PC-3 (cell line): ENCODE results near the gene PDSS1.

Source experiments
- EZH2 ChIP-seq: fragments of 300-600 bp; sonication (generic); IDR thresholded peaks from one replicate; pipeline ENCODE4 v1.6.1; 2017; ENCODE audit warnings: antibody characterized with exemption, mild to moderate bottlenecking, low read length; ENCODE audit not compliant: unreplicated experiment
- EZH2phosphoT487 ChIP-seq: fragments of 300-600 bp; sonication (generic); IDR thresholded peaks from 2 replicates; pipeline ENCODE4 v1.6.1; 2018; ENCODE audit warnings: mild to moderate bottlenecking, antibody characterized with exemption, low read length, borderline replicate concordance
- TF ChIP-seq, protein P1 (sequence below): fragments of 300-600 bp; sonication (generic); conservative IDR thresholded peaks from 2 replicates; pipeline ENCODE4 v1.5.1; 2017; ENCODE audit warnings: antibody characterized with exemption, low read depth, mild to moderate bottlenecking, low read length

DNA sequence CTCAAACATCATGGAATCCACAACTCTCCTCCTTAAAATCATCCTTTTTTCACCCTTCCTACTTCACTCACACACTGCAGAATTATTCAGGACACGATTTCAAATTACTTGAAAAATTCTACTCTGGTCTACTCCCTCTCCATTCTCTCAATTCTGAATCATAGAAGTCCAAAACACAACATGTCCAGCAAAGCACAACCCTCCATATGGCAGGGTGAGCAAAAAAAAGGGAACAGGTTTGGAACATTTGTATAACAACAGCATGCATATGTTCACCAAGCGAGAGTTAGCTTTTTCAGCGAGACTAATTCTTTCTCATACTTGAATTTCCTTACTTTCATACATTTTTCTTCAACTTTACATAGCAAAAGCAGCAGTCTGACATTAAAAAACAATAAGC is 89.9 kb downstream of the PDSS1 start:
- TF ChIP-seq, protein P1, sequence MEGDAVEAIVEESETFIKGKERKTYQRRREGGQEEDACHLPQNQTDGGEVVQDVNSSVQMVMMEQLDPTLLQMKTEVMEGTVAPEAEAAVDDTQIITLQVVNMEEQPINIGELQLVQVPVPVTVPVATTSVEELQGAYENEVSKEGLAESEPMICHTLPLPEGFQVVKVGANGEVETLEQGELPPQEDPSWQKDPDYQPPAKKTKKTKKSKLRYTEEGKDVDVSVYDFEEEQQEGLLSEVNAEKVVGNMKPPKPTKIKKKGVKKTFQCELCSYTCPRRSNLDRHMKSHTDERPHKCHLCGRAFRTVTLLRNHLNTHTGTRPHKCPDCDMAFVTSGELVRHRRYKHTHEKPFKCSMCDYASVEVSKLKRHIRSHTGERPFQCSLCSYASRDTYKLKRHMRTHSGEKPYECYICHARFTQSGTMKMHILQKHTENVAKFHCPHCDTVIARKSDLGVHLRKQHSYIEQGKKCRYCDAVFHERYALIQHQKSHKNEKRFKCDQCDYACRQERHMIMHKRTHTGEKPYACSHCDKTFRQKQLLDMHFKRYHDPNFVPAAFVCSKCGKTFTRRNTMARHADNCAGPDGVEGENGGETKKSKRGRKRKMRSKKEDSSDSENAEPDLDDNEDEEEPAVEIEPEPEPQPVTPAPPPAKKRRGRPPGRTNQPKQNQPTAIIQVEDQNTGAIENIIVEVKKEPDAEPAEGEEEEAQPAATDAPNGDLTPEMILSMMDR, result no peak
- no peak for TF ChIP-seq EZH2phosphoT487
- TF ChIP-seq EZH2, result no peak
